Kidney tubule cell (primary cell): ENCODE data around the gene SAMSN1.
A peak's percentile ranks its signal among the peaks of the same experiment; 100 is the strongest.

Experiments used
- DNase-seq: peaks from one replicate; pipeline ENCODE4 v3.0.0-alpha.2; 2018; ENCODE audit warnings: low spot score

The SAMSN1 gene

GRCh38 chr21:14545906-14546480 is at the start of gene SAMSN1:
SAMSN1 (minus strand) TSS chr21:14546315; CDS start chr21:14546261, 54 bp downstream.
- no peak for DNase-seq

GRCh38 chr21:14595449-14595848 is 49.3 kb upstream of the SAMSN1 start:
- DNase-seq, result no peak

- DNase-seq, result peak; percentile 9
These were observed 48.9 kb upstream of the SAMSN1 start for GRCh38 chr21:14594967-14595366.

- DNase-seq, result no peak
These were observed 47.1 kb upstream of the SAMSN1 start for GRCh38 chr21:14593230-14593629.

DNA sequence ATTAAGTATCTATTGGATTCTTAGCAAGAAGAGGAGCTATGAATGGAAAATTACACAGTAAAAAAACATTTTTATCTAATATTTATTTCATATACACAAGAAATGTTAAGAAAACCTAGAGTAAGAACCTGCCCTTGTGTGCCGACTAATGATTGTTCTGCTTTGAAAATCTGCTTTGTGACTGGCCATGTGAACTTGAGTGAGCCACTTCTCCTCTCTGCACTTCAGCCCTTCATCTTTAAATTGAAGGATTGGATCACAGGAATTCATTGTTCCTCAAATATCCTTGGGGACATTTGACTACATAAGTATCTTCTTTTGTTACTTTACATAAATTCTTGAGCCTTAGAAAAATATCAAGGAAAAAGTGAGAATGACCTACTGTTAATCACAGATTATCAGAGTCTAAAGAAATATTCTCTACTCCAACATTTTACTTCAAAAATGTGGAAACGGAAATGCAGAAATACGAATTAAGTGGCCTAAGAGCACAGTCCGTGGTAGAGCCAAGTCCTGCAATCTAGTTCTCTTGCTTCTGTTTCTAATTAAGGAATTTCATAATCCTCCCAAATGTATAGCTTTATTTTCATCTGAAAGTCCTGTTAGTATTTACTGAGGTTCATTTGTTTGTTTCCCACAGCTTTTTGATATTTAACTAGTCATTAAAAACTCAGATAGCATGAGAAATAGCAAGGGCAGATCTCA is 46.3 kb upstream of the SAMSN1 start:
- DNase-seq, result no peak

- DNase-seq, result peak; percentile 9
These were observed 45.8 kb upstream of the SAMSN1 start for GRCh38 chr21:14591882-14592281.

GRCh38 chr21:14591377-14591776 is 45.3 kb upstream of the SAMSN1 start:
- no peak for DNase-seq

- DNase-seq, result no peak
These were observed 43.9 kb upstream of the SAMSN1 start for GRCh38 chr21:14589855-14590563.

- no peak for DNase-seq
These were observed 41.2 kb upstream of the SAMSN1 start for GRCh38 chr21:14587266-14587665.

DNA sequence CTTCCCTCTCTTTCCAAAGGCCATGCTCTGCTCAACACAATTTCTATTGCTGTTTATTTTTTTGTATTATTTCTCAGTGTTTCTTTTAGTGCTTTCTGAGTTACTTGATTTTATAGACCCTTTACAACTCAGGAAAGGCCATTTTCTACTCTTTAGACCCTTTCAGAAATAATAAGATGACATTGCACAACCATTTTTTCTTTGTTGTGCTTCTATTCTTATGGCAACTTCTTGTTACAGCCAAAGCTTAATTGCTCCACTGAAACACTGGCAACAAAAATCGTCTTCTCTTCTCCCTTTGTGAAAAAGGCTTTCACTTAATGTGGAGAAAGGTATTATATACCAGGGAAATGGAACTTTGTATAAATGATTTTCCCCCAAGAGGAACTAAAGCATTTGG is 39.0 kb upstream of the SAMSN1 start:
- DNase-seq, result no peak

DNA sequence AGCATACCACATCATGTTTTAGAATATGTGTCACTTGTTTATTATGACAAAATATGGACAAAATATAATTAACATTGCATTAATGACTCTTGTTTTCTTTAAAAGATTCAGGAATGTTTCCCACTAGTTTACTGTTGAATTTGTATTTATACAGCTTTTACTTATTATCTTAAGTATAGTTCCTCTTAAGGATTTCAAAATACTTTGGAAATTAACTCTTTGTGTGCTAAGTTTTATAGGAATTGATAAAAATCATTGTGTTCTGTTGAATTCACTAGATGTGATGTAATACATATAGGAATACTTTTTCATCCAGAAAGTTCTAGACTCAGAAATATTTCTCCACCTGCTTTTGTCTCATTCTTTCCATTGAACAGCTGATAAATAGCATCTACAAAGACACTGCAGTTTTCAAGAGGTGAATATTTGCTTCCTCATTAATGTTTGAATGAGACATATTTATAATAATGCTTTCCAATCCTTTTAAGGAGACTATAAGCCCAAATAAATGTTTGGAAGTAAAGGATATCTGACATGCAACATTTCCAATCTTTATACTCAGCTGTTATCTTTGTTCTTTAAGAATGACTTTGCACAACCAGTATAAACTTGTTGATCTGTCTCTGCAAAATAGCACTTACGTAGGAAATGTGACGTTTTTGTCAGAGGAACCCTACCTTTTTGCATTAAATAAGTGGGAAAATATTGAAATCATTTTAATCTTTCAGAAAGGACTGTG is 38.4 kb upstream of the SAMSN1 start:
- DNase-seq, result no peak

DNA sequence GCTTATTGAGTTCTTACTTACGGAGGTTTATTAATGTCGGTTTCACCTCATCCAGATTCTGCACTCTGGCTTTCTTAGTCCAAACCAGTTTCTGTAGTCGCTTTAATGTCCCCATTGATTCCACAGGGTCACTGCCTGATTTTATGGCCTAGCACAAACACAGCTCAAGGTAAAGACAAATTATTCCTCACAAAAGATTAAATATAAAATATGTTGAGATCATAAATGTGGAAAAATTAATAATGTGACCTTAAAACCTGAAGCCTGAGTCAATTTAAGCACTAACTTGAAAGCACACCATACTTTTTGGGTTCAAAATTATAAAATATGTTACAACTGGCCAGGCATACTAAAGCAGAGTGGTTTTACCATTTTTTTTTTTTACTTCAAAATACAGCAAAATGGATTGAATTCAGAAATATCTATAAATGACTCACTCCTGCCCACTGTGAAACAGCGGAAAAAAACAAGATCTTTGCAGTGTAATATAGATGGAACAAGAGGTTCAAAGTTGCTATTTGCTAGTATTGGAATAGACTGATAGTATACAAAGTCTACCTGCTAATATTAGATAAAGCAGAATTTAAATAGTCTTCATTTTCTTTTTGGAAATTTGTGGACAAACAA is 37.6 kb upstream of the SAMSN1 start:
- no peak for DNase-seq

DNA sequence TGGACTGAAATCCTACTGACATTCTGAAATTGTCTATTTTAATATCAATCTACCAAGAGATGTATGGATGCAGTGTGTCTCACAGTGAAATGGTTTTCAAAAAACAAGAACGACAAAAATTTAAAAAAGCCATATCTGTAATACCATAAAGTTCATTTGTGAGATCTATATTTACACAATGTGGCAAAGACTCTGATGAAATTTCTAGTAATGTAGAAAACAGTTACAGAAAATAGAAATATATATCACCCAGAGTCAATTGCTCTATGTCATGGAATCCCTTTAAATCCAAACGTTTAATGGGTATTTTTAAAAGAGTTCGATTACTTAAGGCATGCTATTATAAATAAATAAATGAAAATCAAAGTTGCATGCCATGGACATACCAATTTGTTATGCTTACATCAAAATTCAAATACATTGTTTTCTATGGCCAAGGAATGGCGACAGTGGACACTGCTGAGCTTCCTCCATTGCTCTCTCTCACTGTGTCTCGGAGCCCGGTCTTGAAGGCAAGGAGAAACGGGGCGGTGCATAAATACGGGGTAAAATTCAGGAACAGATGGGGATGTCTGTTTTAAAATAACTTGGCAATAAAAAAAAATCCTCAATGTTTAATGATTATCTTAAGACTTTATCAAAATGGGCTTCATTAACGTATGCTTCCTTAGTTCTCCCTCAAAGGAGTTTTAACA is 37.0 kb upstream of the SAMSN1 start:
- DNase-seq, result no peak

- DNase-seq, result no peak
These were observed 35.9 kb upstream of the SAMSN1 start for GRCh38 chr21:14581902-14582457.

GRCh38 chr21:14573244-14573643 is 27.1 kb upstream of the SAMSN1 start:
- DNase-seq, result no peak

DNA sequence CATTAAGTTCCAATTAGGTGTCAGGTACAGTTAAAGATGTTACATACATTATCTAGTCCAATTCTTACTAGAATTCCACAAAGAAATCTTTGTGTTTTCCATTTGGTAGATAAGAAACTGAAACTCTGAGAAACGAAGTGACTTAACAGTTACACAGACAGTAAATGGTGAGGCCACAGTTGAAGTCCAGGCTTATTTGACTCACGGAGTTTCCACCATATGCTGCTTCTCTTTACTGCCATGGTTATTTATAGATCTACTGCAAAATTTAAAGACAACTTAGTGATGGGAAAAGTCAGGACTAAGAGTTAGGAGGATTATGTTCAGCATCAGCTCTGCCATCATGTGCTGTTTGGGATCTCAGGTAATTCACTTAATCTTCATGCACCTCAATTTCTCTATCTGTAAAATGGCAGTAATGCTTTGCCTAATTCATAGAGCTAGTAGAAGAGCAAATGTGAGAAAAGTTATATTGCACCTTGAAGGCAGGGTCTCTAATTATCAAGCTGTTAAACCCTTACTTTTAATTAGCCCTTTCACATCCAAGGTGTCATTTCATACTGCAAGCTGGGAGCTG is 26.2 kb upstream of the SAMSN1 start:
- DNase-seq, result no peak

DNA sequence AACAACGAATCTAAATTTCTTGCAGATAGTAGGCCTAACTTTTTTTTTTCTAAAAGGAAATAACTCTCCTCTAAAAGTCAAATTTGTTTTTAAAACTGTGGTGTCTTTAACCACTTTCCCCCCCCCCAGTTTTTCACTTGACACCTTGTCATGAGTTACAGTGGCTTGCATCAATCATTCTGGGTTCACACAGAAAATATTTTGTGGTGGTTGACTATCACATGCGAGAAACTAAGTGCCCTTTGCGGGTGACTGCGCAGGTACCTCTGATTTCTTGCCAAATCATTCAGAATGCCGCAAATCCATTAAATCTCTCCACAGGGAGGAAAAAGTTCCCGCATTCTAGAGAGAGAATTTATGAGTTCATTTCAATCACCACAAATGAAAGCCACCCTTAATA is 23.8 kb upstream of the SAMSN1 start:
- DNase-seq, result no peak

DNA sequence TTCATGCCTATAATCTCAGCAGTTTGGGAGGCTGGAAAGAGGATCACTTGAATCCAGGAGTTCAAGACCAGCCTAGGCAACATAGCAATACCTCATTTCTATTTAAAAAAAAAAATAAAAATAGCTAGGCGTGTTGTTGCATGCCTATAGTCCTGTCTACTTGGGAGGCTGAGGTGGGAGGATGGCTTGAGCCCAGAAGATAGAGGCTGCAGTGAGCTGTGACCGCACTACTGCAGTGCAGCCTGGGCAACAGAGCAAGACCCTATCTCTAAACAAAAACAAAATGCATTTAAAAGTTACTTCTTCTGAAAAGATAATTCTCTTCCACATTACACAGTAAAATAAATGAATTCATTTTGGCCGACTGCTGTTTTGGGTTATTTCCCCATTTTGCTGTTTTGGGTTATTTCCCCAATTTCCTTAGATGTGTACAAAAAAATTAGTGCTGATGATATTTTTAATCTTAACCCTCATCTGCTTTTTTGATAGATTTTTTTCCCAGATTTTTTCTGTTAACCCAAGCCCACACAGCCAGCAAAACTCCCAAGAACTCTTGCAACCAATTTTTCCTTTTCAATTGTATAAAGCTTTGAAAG is 23.0 kb upstream of the SAMSN1 start:
- DNase-seq, result no peak

- no peak for DNase-seq
These were observed 21.5 kb upstream of the SAMSN1 start for GRCh38 chr21:14567331-14568279.
